NOMO-1 treated with dmso at 0.1 percent for 144 hours (cell line): ENCODE data around the gene TBX20.
"Not testable (repeated sequence)": the region's sequence is repeated elsewhere in the genome, so short reads cannot be mapped to it uniquely, and the experiment has no call there.

Source experiments
- DNase-seq: peaks from one replicate; lab custom pipeline; 2025; ENCODE audit not compliant: unreplicated experiment; lab: John Stamatoyannopoulos, UW

The TBX20 gene

DNA sequence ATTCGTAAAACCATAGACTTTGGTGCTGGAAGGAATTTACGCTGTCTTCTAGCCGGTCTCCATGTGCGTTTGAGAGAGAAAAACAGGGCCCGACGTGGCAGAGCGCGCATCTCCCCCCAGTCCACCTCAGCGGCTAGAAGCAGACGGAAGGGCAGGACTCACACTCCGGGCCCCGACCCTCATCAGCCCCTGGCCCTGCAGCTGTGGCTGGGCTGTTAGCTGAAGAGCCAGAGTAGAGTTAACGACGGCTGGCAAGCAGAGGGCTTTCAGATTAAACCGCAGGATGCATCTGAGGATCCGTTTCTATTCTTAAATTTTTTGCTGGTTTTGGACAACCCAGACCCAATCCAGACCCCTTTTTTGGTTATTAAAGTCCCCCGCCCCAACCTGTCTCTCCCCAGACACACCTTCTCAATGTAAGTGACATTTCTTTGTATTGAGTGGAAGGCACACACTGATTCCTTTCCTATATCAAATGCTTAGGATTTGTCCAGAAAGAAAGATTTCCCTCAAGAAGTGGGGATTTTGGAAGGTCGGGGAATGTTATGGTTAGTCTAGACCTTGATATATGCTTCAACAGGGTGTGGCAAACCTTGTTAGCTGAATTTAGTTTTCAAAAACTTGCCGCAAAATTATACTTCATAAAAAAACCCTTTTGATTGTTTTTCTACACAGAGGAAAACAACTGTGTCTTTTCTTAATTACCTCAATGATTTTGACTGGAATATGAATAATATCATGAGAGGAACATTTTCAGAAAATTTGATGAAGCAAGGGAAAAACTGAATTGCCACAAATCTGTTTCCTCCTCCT lies 1.7 kb upstream of the TBX20 start:
- no peak for DNase-seq

DNA sequence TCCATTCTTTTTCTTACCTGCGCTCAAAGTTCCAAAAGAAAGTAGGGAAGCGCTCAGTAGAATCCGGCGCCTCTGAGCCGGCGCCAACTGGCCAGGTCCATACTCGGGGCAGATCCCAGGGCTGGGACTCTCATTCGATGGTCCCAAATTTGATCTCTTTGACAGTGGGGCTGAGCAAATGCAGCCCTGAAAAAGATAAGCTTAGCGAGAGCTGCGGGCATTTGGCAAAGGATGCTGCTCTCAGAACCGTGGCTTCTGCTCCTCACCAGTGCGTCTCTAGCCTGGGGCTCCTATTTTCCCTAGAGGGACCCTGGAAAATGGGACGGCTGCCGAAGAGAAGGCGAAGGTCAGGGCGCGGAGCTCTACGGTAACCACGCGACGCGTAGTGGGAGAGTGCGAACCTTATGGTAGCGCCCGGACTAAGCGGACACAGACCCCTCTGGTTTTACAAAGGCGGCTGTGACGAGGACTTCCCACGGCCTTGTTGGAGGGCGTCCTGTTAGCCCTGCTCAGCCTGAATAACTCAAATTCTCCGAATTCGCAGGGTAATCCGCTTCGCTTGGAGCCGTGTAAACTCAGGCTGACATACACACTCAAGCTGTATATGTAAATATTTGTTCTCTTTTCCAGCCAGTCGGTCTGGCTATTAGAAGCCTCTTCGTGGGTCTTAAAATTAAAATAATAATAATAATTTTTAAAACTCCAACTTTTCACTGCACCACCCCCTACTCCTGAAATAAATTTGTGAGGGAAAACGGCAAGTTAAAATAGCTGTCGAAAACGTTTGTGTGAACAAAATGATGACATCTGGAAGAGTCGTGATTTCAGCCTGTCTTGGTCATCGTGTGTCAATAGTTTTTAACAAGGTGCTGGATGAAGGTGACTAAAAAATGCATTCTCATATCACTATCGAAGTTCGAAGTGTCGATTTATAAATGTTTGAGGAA lies 869 bp upstream of the TBX20 start:
- no peak for DNase-seq

DNA sequence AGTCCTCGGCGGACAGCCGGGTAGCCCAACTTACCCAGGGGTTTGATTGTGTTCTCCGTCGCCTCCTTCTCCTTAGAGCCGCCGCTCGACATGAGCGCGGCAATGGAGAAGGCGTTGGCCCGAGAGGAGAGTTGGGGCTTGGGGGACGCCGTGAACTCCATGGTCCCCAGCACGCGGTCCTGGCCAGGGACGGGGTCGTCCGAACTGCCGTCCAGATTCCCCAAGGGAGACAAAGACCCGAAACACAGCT lies 515 bp downstream of the TBX20 start:
- no peak for DNase-seq

DNA sequence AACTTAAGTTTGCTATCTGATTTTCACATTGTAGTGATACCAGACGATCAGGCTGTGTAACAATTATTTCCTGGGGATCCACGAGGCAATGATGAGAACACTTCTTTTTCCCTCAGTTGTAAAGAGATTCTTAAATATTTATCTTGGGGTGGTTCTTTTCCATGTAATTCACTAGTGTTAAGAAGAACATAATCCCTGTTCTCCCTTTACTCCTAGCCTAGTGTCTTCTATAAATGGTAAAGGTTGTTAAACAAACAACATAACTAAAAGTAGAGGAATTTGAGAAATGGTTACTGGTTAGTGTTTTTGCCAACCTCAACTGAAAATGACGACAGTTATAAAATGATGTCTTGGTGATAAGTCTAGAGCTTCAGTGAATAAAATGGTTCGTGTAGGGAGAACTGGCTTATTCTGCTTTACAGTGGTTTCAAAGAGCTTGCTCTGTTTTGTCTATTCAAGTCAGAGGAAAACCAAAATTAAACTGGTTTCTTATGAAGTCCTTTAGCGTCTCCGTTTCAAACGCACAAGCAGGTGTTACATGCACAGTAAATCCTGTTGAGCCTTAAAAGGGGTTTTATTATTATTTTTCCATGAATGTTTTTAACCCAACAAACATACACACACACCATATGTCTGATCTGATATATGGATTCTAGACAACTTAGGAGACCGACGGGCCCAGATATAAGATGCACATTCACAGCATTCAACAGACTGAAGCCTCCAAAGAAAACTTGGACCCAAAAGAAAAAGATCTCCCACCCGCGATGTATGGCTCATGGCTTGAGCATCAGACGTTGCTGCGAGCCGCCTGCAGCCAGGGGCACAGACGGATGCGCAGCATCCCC lies 1.1 kb downstream of the TBX20 start:
- no peak for DNase-seq

DNA sequence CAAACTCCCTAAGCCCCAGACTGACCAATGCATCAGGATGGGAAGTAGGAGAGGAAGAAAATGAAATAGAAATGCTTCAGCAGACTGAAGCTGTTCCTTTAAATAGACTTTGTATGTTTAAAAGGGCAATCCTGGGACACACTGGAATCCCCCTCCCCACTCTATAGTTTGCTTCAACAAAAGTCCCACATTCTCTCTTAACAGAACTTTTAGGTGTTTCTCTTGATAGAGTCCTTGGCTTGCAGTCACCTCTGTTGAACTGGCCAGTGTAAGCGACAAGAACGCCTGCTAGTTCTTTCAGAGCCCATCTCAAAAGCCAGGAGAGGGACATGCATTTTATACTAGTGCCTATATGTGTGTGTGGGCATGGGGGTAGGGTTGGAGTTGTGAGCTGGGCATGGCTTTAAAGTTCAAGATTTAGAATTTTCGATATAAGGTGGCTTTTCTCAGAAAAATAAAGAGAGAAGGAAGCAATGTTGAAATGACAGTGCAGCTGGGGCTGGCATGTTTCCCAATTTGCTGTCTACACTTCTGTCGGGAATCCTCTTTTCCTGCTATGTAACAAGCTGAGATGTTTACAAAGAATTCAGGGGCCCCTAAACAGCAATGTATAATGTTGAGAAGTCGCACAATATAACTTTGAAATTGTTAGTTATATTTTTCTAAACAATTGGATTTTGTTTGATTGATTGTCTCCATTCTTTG lies 2.1 kb downstream of the TBX20 start:
- DNase-seq = no peak

DNA sequence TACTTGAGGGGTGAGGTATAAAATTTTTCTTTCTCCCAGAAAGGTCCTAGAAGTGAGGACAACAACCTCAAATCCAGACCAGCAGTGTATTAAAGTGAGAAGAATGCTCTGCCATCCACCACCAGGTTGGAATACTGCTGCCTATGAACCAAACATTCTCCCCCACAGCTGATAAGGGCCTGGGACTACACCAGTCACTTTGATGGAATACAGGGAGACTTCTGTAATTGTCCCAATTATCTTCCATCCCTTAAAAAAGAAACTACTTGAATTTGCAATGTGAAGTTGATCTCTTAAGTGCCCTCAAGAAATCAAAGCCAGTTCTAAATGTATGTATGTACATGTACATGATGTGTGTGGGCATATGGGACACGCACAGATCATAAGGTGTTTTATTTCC lies 3.0 kb downstream of the TBX20 start:
- DNase-seq = no peak

DNA sequence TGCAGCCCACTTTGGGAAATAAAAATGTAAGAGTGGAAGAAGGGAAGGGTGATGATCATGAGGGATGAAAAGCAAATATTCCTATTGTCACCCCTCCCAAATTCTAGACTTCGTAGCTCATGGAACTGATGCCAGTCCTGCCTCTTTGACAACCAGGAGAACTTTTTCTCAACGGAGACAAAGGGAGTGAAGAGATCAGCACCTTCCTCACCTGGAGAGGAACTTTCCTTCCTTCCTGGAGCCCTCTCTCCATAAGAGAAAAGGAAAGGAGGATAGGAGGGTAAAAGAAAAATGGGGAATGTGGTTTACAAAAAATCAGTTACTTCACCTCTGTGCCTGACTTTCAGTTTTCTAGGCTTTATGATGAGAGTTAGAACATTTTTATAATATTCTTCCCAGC lies 3.4 kb downstream of the TBX20 start:
- no peak for DNase-seq

DNA sequence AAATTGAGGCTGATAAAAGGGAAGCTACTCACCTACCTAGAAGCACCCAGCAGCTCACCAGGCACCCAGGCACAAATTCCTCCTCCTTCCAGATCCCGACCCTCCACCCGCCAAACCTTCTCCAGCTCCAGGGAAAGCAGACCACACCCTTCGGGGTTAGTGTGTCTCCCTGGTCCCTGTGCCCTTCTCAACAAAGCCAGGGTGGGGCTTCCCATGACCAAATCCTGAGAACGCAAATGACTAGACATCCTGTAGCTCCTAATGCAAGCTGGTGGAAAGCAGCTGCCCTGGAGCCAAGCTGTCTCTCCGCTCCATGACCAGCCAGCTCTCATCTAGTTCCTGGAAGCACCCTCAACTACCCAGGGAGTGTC lies 4.4 kb downstream of the TBX20 start:
- DNase-seq = no peak

DNA sequence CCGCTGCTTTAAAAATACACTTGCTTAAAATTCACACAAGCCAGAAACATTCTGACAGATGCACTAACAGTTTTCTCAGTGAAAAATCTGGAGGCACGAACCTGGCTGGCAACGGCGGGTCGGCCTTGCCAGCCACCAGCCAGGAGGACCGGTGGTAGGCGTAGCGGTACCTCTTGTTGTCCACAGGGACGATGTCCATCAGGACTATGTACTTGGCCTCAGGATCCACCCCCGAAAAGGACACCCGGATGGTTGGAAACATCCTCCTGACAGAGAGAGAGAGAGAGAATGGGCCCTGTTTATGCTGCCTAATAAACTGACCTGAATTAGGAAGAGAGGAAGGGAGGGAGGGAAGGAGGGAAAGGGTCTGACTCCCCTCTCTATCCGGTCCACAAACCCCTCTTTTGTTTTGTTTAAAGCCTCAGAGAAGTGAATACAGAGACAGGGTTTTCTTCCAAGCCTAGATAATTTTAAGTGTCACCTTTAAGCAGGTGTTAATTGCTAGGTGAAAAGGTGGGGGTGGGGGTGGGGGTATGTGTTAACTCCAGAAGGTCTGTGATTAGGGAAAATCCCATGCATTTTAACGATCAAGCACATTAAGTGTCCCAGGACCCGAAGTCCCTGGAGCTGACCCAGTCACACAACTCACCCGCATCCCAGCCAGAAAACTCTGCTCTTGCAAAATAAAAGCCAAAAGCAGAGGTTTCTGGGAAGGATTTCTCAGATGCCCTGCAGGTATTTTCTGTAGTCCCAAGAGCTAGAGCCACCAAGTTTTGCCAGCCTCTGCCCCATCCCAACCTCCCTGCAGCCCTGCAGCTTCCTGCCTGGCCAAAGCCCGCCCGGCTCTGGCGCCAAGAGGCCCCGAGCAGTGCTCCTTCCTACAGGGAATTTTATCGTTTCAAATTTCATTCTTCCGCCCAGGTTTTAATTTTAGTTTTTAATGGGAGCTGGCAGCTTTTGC lies 5.0 kb downstream of the TBX20 start:
- DNase-seq = no peak

DNA sequence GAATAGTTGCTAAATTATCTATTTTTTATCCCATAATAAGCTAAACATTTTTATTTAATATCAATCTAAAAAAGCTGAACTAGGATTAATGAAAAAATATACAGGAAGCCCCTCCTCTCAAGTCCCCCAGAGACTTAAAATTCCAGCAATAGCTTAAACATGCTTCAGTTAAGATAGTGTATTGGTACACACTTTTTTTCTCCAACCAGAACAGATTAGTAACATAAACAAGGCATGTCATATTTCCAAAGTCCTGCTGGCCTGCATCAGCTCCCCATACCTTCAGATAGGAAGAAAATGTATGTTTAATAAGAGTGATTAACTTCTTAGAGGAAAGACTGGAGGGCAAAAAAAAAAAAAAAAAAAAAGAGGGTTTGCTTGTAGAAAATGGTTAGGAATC lies 7.1 kb downstream of the TBX20 start:
- DNase-seq = no peak

DNA sequence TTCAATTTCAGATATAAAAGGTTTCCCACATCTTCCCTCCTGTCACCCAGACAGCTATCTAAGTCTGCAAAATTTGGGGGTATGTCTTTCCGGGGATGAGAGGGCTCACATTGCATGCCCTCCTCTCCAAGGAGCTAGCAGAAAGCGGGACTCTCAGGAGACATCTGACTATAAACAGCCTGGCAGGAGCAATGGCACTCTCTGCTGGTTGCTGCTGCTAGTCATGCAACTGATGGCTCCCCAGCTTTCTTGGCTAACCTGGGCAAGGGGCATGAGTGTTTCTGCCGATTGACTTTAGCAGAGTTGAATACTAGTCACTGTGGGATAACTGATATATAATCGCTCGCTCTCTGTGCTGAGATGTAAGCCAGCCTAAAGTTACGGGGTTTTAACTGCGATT lies 12.0 kb downstream of the TBX20 start:
- no peak for DNase-seq

DNA sequence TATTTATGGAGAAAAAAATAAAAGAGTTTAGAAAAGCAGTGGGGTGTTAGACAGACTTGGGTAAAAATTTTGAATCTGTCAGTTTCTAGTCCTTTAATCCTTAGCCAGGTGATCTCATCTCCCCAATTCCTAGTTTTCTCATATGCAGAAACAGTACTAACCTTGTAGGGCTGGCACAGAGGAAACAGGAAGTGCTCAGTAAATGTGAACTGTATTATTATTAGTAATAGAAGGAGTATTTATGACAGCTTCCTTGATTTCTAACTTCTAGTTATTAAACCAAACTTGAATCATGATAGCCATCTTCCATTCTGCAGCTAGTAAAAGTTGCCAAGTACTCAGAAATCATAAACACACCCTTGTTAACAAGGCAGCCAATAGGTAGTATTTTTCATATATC lies 12.5 kb downstream of the TBX20 start:
- no peak for DNase-seq

DNA sequence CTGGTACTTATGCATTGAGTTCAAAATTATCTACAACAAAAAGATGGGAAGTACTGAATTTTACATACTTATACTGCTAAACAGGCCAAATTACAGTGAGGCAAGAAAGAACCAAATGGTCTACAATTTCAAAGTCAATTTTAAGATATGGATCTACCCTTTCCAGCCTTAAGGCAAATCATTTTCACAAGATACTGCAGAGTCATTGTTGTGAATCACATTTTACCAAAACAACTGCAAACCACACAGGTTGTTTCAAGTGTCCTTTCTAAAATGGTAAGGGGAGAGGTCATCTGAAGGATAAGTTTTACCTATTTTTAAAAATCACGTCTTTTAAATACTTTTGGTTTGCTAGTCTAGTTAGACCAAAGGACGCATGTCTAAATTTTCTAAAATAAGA lies 12.9 kb downstream of the TBX20 start:
- DNase-seq = not testable (repeated sequence)

DNA sequence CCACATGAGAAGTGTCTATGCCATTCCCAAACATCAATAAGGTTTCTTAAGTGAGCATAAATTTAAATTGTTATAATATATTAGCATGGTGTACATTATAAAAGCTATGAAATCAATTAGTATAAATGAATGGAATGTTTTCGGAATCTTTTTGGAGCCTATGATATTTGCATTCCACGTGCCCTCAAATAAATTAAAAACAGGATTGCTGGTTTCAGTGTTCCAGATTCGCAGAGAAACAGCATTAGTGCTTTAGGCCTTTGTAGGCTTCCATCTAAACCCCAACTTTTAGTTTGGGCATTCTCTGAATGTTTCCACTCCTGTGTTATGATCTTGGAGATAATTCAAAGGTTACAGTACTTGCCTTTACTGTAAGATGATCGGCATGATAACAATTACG lies 15.4 kb downstream of the TBX20 start:
- not testable (repeated sequence) for DNase-seq

DNA sequence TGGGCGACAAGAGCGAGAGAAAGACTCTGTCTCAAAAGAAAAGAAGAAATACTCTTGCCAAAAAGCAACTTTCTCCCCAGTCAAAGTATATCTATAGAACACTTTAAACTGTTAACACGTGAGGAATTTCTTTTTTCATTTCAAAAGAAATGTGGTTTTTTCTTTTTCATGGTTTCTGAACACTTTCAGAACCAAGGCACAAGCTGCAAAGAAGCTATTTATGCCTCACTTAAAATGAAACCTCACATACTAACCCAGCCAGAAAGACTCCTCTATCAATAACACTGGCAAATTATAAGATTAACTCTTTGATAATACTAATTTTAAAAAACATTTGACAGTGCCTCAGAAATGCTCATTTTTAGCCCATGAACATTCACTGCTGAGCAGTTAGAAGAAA lies 20.9 kb downstream of the TBX20 start:
- DNase-seq = no peak

DNA sequence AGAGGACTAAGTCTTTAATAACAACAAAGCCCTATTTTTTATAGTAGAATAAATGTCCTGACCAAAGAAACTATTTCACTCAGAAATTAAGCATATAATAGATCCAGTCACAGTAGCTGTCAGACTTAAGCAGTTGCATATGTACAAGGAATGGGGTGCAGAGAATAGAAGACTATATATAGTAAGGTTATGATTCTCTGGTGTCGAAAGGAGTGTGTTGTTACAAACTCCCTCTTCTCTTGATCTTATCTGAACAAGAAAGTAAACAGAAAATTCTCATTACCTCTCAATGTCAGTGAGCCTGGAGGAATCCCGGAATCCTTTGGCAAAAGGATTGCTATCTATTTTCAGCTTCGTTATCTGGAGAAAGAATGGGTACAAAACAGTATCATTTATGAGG lies 22.7 kb downstream of the TBX20 start:
- DNase-seq = not testable (repeated sequence)

DNA sequence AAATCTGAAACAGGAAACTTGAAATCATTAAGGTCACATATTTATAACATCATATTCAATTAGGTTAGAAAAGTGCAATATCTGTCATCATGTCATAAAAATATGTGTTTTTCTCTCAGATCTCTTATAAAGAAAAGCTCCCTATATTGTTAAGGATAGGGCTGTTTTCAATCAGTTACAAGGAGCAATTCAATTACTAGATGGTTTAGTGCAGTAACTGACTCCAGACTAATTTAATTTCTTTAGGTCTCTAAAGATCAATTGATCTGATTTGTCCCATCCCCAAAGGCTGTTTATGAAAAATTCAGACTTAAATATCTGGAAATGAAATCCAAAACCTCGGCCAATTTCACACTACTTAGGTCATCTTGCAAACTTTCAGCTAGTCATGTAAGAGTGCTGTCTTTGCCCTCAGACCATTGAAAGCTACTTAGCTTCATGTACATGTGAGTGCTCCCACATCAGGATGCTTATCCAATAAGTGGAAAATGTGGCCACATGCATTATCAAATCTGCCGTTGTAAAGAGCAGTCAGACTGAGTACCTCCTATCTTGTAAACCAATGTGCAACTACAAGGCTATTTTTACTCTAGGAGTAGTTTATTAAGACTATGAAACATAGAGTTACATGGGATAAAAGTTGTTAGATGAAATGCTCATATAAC lies 24.7 kb downstream of the TBX20 start:
- DNase-seq = not testable (repeated sequence)

DNA sequence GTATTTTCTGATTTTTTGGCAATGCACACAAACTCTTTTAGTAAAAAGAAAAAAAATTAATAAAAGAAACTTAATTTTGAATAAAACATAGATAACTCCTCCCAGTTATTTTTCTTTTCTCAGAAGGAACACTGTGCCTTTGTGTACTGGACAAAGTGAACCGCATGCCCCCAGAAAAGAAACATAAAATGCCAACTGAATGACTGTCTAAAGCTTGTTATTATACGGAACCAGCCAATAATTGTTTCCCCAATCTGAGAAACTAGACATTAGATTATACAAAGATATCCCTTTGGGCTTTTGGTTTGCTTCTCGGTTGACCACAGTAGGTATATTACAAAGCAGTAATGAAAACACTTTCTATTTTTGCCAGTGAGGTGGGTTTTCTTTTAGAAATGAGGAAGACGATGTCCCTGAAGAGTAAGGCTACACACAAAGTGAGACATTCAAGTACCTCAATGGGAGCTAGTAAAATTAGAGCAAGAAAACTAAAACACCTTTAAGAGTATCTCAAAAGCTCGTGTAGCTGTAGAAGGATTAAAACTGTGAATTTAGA lies 25.3 kb downstream of the TBX20 start:
- DNase-seq = not testable (repeated sequence)

DNA sequence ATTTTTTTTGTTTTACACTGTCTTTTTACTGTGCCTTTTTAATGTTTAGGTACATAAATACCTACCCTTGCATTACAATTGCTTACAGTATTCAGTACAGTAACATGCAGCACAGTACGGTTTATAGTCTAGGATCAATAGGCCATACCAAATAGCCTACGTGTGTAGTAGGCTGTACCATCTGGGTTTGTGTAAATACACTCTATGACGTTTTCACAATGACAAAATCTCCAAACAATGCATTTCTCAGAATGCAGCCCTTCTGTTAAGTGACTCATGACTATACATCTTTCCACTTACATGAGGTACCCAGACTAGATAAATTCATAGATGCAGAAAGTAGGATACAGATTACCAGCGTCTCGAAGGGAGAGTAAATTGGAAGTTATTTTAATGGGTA lies 26.5 kb downstream of the TBX20 start:
- not testable (repeated sequence) for DNase-seq
